ENCODE results near the gene TESK2. TPM values are rescaled to one million over a fixed set of nuclear protein-coding genes. Genes with fewer than 3 reads are reported as not detected.

The TESK2 gene
- total RNA-seq, 5 donors from 2014 or later (not counting 1 experiment from before 2014, with no cell fraction given) = 4.3 to 7.9 (median 5.5) TPM

DNA sequence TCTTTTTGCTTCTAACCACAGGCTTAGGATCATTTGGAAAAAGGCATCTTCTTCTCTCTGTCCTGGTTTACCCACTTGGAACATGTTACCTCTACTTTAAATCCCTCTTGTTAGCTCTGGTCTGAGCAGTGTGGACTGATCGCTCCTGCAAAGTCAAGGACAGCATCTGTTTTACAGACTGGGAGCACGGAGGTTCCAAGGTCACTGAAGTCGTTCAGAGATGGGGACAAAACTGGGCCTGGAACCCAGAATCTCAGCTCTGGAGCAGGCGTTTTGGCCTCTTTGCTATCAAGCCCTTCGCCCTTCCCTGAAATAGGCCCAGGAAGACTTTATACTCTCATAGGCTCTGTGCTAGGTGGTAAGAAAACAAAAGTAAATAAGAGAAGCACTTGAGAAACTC is 139.5 kb downstream of the TESK2 start:
- Histone ChIP-seq H3K4me3 (ENCODE audit: control insufficient read depth in 1 of 2, extremely low read depth in 1 of 2, low read length in 1 of 2) (no peak overlapping the region), H3K36me3 (ENCODE audit: control insufficient read depth in 2 of 2, extremely low read depth in 1 of 2, insufficient read depth in 1 of 2, low read length in 1 of 2) (peaks cover 0 to 6% of the 10 kb centered on the region in 2 donors), H3K4me1 (ENCODE audit: control insufficient read depth in 1 of 2, extremely low read depth in 1 of 2, insufficient read depth in 2 of 2, low read length in 2 of 2) (no peaks in the 10 kb centered on the region), H3K9me3 (no peaks in the 10 kb centered on the region), H3K27me3 (replicated peaks in 1 of 2; ENCODE audit: control insufficient read depth in 2 of 2, extremely low read depth in 1 of 2, insufficient read depth in 2 of 2, low read length in 1 of 2) (no peaks in the 10 kb centered on the region), H3K27ac (ENCODE audit: low read length) (no peak overlapping the region)
- 93% methylated on average over 3 of the region's 5 CpGs for WGBS (ENCODE audit: insufficient coverage)
- ChIA-PET CTCF (interaction anchor here in 1 of 2 donors (0.5 kb wide), 1 partner anchor 141 kb away, joined by 7 read pairs; no protein-coding TSS in a partner anchor), POLR2A (interaction anchor here (0.6 kb wide), 2 partner anchors 14 to 220 kb away, joined by 11 to 15 read pairs; no protein-coding TSS in a partner anchor)
- ATAC-seq (replicated peaks in 1 of 4) (no peak), DNase-seq (no peak)
- Mint-ChIP-seq H3K27ac (no peak overlapping the region), H3K27me3 (no peaks in the 10 kb centered on the region), H3K36me3 (peaks cover 1% of the 10 kb centered on the region), H3K4me3 (no peak overlapping the region), H3K4me1 (no peaks in the 10 kb centered on the region), H3K9me3 (no peaks in the 10 kb centered on the region)

DNA sequence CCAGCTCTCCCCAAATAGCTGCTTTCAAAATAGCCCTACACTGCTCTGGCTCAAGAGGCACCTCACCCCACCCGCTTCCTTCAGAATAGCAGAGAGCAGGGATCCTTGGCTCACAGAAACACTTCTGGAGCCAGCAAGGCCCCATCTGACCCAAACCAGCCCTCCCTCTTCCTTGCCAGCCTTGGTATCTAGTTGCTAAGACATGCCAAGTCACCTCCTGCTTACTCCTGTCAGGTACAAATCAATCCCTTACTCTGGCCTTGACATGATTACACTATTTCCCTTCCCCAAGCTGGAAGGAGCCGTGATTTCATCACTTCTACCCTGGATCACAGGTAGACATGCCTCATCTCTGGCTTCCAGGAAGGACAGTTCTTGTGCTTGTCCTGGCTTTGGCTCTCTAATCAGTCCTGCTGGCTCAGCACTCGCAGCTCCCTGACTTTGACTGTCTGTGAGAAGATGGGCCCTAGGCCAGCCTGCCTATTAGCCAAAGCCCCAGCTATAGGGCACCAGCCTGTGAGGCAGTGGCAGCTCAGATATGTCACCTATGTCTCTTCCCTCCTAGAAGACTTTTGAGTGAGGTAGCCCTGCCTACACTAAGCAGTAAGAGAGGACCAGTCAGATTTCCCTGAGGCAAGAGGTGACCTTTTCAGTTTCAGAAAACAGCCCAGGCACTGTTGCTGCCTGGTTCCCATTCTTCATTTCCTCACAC is 141.8 kb downstream of the TESK2 start:
- DNase-seq = no peak
- Histone ChIP-seq H3K4me3 (ENCODE audit: control insufficient read depth in 1 of 2, extremely low read depth in 1 of 2, low read length in 1 of 2) (no peak overlapping the region), H3K27me3 (replicated peaks in 1 of 2; ENCODE audit: control insufficient read depth in 2 of 2, extremely low read depth in 1 of 2, insufficient read depth in 2 of 2, low read length in 1 of 2) (no peaks in the 10 kb centered on the region), H3K9me3 (no peaks in the 10 kb centered on the region), H3K4me1 (ENCODE audit: control insufficient read depth in 1 of 2, extremely low read depth in 1 of 2, insufficient read depth in 2 of 2, low read length in 2 of 2) (no peaks in the 10 kb centered on the region), H3K36me3 (ENCODE audit: control insufficient read depth in 2 of 2, extremely low read depth in 1 of 2, insufficient read depth in 1 of 2, low read length in 1 of 2) (peaks cover 0 to 26% of the 10 kb centered on the region in 2 donors), H3K27ac (ENCODE audit: low read length) (no peak overlapping the region)
- no peaks in the 10 kb centered on the region for H3K4me1 Mint-ChIP-seq
- H3K27ac Mint-ChIP-seq = no peak overlapping the region
- ATAC-seq (replicated peaks in 1 of 4) = no peak
- H3K27me3 Mint-ChIP-seq = no peaks in the 10 kb centered on the region
- CTCF ChIA-PET = no interaction called here
- WGBS (ENCODE audit: insufficient coverage) = 95% methylated on average over 3 of the region's 3 CpGs
- POLR2A ChIA-PET = interaction anchor here in 1 of 2 donors (0.6 kb wide), 1 partner anchor 298 kb away, joined by 3 read pairs; no protein-coding TSS in a partner anchor
- H3K9me3 Mint-ChIP-seq = no peaks in the 10 kb centered on the region
- no peak overlapping the region for H3K4me3 Mint-ChIP-seq
- peaks cover 14% of the 10 kb centered on the region for H3K36me3 Mint-ChIP-seq

DNA sequence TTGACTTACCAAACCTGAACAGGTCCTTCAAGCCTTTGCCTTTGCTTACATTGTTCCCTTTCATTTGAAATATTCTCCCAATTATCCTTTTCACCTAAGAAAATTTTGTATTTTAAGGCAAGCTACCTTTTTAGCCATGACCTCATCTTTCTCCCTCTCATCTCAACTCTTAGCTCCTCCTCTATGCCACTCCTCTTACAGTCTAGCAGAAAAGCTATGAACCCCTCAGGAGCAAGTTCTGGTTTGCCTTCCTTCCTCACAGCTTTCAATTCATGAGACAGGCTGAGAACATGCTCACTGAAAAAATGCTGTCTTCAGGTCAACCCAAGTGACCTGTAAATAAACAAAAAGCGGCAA is 142.4 kb downstream of the TESK2 start:
- Histone ChIP-seq H3K9me3 (no peaks in the 10 kb centered on the region), H3K36me3 (ENCODE audit: control insufficient read depth in 2 of 2, extremely low read depth in 1 of 2, insufficient read depth in 1 of 2, low read length in 1 of 2) (peaks cover 0 to 31% of the 10 kb centered on the region in 2 donors), H3K27ac (ENCODE audit: low read length) (no peak overlapping the region), H3K4me1 (ENCODE audit: control insufficient read depth in 1 of 2, extremely low read depth in 1 of 2, insufficient read depth in 2 of 2, low read length in 2 of 2) (no peaks in the 10 kb centered on the region), H3K4me3 (ENCODE audit: control insufficient read depth in 1 of 2, extremely low read depth in 1 of 2, low read length in 1 of 2) (no peak overlapping the region), H3K27me3 (replicated peaks in 1 of 2; ENCODE audit: control insufficient read depth in 2 of 2, extremely low read depth in 1 of 2, insufficient read depth in 2 of 2, low read length in 1 of 2) (no peaks in the 10 kb centered on the region)
- ChIA-PET CTCF (interaction anchor here in 1 of 2 donors (1.1 kb wide), 1 partner anchor 97 kb away, joined by 3 read pairs; no protein-coding TSS in a partner anchor), POLR2A (interaction anchor here in 1 of 2 donors (0.5 to 0.6 kb wide), 2 partner anchors 296 to 298 kb away, joined by 3 read pairs; no protein-coding TSS in a partner anchor)
- no peaks in the 10 kb centered on the region for H3K27me3 Mint-ChIP-seq
- H3K27ac Mint-ChIP-seq = peak overlapping the region in 1 of 2 donors; percentile 54
- H3K4me1 Mint-ChIP-seq = no peaks in the 10 kb centered on the region
- no peaks in the 10 kb centered on the region for H3K9me3 Mint-ChIP-seq
- DNase-seq (no peak), ATAC-seq (replicated peaks in 1 of 4) (no peak)
- H3K4me3 Mint-ChIP-seq = no peak overlapping the region
- WGBS (ENCODE audit: insufficient coverage) = 100% methylated on average over 1 of the region's 1 CpG
- H3K36me3 Mint-ChIP-seq = peaks cover 16% of the 10 kb centered on the region

DNA sequence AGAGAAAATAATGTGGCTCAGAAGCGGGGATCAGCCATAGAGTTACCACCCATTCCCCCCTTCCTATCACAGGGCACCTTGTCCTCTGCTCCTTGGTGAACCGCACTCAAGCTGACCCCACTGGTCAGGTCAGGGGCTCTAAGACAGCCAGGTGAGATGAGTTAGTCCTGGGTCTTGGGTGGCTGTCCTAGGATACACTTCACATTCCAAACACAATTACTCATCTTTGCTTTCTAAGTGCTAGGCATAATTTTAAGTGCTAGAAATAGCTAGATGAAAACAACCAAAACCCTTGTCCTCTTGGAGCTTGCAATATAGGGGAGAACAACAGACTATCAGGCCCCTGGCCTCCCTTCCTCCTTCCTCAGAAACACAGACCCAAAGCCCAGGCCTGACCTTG is 142.9 kb downstream of the TESK2 start:
- POLR2A ChIA-PET = interaction anchor here (0.5 to 0.6 kb wide), 3 partner anchors 45 to 297 kb away, joined by 3 to 5 read pairs (median 3); no protein-coding TSS in a partner anchor
- no CpG with 5 or more reads among the region's 2 CpGs for WGBS (ENCODE audit: insufficient coverage)
- H3K4me3 Mint-ChIP-seq = no peak overlapping the region

DNA sequence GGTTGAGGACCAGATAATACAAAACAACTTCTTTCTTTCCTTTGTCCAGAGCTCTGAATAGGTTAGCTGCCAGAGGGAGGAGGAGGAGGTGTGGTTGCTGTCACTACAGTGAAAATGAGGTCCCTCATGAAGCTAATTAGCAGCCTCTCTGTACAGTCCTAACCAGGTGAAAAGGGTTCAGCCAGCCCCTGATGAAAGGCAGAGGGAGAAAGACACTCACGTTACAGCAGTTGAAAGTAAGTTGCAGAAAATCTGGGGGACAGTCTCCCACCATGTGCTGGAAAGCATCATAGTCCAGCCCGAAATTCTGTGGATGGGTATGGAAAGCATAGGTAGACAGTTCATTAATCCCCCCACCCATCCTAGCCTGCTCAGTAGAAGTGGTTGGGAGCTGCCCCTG is 144.5 kb downstream of the TESK2 start:
- peak overlapping the region in 1 of 2 donors; percentile 16 for H3K27ac Mint-ChIP-seq

More for the DNA sequence above, 142.9 kb downstream of the TESK2 start:
- CTCF ChIA-PET = interaction anchor here (0.6 to 1.2 kb wide), 3 partner anchors 98 to 908 kb away, joined by 3 to 8 read pairs (median 4); no protein-coding TSS in a partner anchor
- no peak for ATAC-seq (replicated peaks in 1 of 4)
- Histone ChIP-seq H3K36me3 (ENCODE audit: control insufficient read depth in 2 of 2, extremely low read depth in 1 of 2, insufficient read depth in 1 of 2, low read length in 1 of 2) (peaks cover 0 to 37% of the 10 kb centered on the region in 2 donors), H3K4me3 (ENCODE audit: control insufficient read depth in 1 of 2, extremely low read depth in 1 of 2, low read length in 1 of 2) (no peak overlapping the region), H3K4me1 (ENCODE audit: control insufficient read depth in 1 of 2, extremely low read depth in 1 of 2, insufficient read depth in 2 of 2, low read length in 2 of 2) (peaks cover 0 to 1% of the 10 kb centered on the region in 2 experiments), H3K27me3 (replicated peaks in 1 of 2; ENCODE audit: control insufficient read depth in 2 of 2, extremely low read depth in 1 of 2, insufficient read depth in 2 of 2, low read length in 1 of 2) (no peaks in the 10 kb centered on the region), H3K27ac (ENCODE audit: low read length) (no peak overlapping the region), H3K9me3 (no peaks in the 10 kb centered on the region)
- peaks cover 0 to 1% (median 0%) of the 10 kb centered on the region in 3 donors for H3K4me1 Mint-ChIP-seq
- no peak overlapping the region for H3K27ac Mint-ChIP-seq
- peaks cover 19% of the 10 kb centered on the region for H3K36me3 Mint-ChIP-seq
- no peak for DNase-seq
- H3K9me3 Mint-ChIP-seq = no peaks in the 10 kb centered on the region
- H3K27me3 Mint-ChIP-seq = no peaks in the 10 kb centered on the region

DNA sequence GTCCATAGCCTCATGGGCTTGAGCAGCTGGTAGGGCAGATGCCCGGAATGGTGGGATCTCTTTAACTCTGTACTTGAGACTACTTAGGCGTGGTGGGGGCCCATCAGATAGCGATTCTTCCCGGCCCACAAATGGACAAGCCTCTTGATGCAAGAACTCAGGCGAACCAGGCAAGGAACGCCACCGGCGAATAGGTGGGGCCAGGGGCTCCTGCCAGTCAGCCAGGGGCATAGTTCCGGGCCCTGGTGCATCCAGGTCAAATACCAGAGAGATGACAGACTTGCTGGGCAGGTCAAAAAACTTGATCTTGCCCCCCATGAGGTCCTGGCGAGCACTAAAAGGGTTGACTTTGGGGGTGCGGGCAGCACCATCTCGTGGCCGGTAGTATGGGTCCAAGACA is 145.9 kb downstream of the TESK2 start:
- no peak overlapping the region for H3K4me3 ChIP-seq (ENCODE audit: control insufficient read depth in 1 of 2, extremely low read depth in 1 of 2, low read length in 1 of 2)
- DNase-seq = no peak
- no peak for ATAC-seq (replicated peaks in 1 of 4)
- H3K27me3 Mint-ChIP-seq = no peaks in the 10 kb centered on the region
- POLR2A ChIA-PET = interaction anchor here in 1 of 2 donors (0.7 kb wide), 1 partner anchor 14 kb away, joined by 3 read pairs; no protein-coding TSS in a partner anchor
- CTCF ChIA-PET = no interaction called here
- H3K36me3 ChIP-seq (ENCODE audit: control insufficient read depth in 2 of 2, extremely low read depth in 1 of 2, insufficient read depth in 1 of 2, low read length in 1 of 2) = peaks cover 0 to 50% of the 10 kb centered on the region in 2 donors
- 97% methylated on average over 13 of the region's 13 CpGs for WGBS (ENCODE audit: insufficient coverage)
- no peak overlapping the region for H3K27ac Mint-ChIP-seq
- H3K27ac ChIP-seq (ENCODE audit: low read length) = no peak overlapping the region
- no peaks in the 10 kb centered on the region for H3K27me3 ChIP-seq (replicated peaks in 1 of 2; ENCODE audit: control insufficient read depth in 2 of 2, extremely low read depth in 1 of 2, insufficient read depth in 2 of 2, low read length in 1 of 2)
- H3K4me3 Mint-ChIP-seq = no peak overlapping the region
- peaks cover 36% of the 10 kb centered on the region for H3K36me3 Mint-ChIP-seq
- H3K9me3 Mint-ChIP-seq = no peaks in the 10 kb centered on the region
- peaks cover 7 to 28% of the 10 kb centered on the region in 2 experiments for H3K4me1 ChIP-seq (ENCODE audit: control insufficient read depth in 1 of 2, extremely low read depth in 1 of 2, insufficient read depth in 2 of 2, low read length in 2 of 2)
- H3K4me1 Mint-ChIP-seq = peaks cover 27 to 30% (median 27%) of the 10 kb centered on the region in 3 donors
- H3K9me3 ChIP-seq = no peaks in the 10 kb centered on the region

More for the DNA sequence above, 144.5 kb downstream of the TESK2 start:
- Histone ChIP-seq H3K27ac (ENCODE audit: low read length) (no peak overlapping the region), H3K36me3 (ENCODE audit: control insufficient read depth in 2 of 2, extremely low read depth in 1 of 2, insufficient read depth in 1 of 2, low read length in 1 of 2) (peaks cover 0 to 48% of the 10 kb centered on the region in 2 donors), H3K9me3 (no peaks in the 10 kb centered on the region), H3K27me3 (replicated peaks in 1 of 2; ENCODE audit: control insufficient read depth in 2 of 2, extremely low read depth in 1 of 2, insufficient read depth in 2 of 2, low read length in 1 of 2) (no peaks in the 10 kb centered on the region), H3K4me1 (ENCODE audit: control insufficient read depth in 1 of 2, extremely low read depth in 1 of 2, insufficient read depth in 2 of 2, low read length in 2 of 2) (peaks cover 0 to 17% of the 10 kb centered on the region in 2 experiments), H3K4me3 (ENCODE audit: control insufficient read depth in 1 of 2, extremely low read depth in 1 of 2, low read length in 1 of 2) (no peak overlapping the region)
- H3K9me3 Mint-ChIP-seq = no peaks in the 10 kb centered on the region
- ATAC-seq (replicated peaks in 1 of 4) (peak in 1 of 4 experiments; percentile 19), DNase-seq (no peak)
- H3K36me3 Mint-ChIP-seq = peaks cover 33% of the 10 kb centered on the region
- peaks cover 13 to 17% (median 15%) of the 10 kb centered on the region in 3 donors for H3K4me1 Mint-ChIP-seq
- H3K4me3 Mint-ChIP-seq = no peak overlapping the region
- no CpG with 5 or more reads among the region's 2 CpGs for WGBS (ENCODE audit: insufficient coverage)
- ChIA-PET POLR2A (interaction anchor here in 1 of 2 donors (0.6 kb wide), 1 partner anchor 348 kb away, joined by 3 read pairs; no protein-coding TSS in a partner anchor), CTCF (no interaction called here)
- H3K27me3 Mint-ChIP-seq = no peaks in the 10 kb centered on the region
